ENCODE results near the gene CARD19. TPM values are rescaled to one million over a fixed set of nuclear protein-coding genes. Genes with fewer than 3 reads are reported as not detected.

CARD19 gene
- total and polyA plus RNA-seq, 9 of the 15 experiments (the other 6 are each of a cell fraction or from before 2014, with no cell fraction given), result 0.90 to 34.9 (median 14.6) TPM

- TF ChIP-seq USF1 (CRISPR knock-in tag; IDR thresholded peaks at IDR 0.05) (peak; percentile 26; the same call in 1 of the 2 replicates), SREBF1 (IDR thresholded peaks at IDR 0.05; ENCODE audit: borderline replicate concordance, low read depth, low read length) (no peak), E4F1 (CRISPR knock-in tag; IDR thresholded peaks at IDR 0.05; ENCODE audit: borderline replicate concordance) (no peak)
These were observed 27.7 kb downstream of the CARD19 start (continued) for GRCh38 chr9:93123561-93124283.

GRCh38 chr9:93124793-93125192, 28.8 kb downstream of the CARD19 start:
- Histone ChIP-seq H2AFZ (ENCODE audit: low read depth, low read length) (no peak overlapping the region), H3K27ac (ENCODE audit: extremely low read depth, low read depth, low read length) (no peak overlapping the region), H3K79me2 (ENCODE audit: control insufficient read depth, insufficient read depth, low read length) (no peaks in the 10 kb centered on the region), H3K4me3 (no peak overlapping the region), H3K9me3 (replicated peaks; ENCODE audit: control insufficient read depth, insufficient read depth, low read depth, low read length) (no peaks in the 10 kb centered on the region), H3K4me2 (ENCODE audit: insufficient read depth, low read length) (no peak overlapping the region), H3K9ac (ENCODE audit: insufficient read depth in 1 of 2, low read depth in 2 of 2, low read length in 2 of 2) (no peak overlapping the region), H4K20me1 (replicated peaks; ENCODE audit: control insufficient read depth, insufficient read depth, low read length) (no peaks in the 10 kb centered on the region), H3K4me1 (replicated peaks in 1 of 2; ENCODE audit: control insufficient read depth in 2 of 2, insufficient read depth in 2 of 2, low read length in 2 of 2) (peaks cover 9 to 50% of the 10 kb centered on the region in 2 experiments), H3K27me3 (ENCODE audit: control insufficient read depth in 2 of 2, insufficient read depth in 2 of 2, low read length in 2 of 2) (no peaks in the 10 kb centered on the region), H3K9me1 (ENCODE audit: control insufficient read depth, insufficient read depth, low read length) (no peaks in the 10 kb centered on the region), H3K36me3 (ENCODE audit: control insufficient read depth, insufficient read depth, low read length) (no peaks in the 10 kb centered on the region)
- no peak for DNase-seq (ENCODE audit: extremely low read depth in 1 of 4, low spot score in 3 of 4)
- FAIRE-seq, result no peak
- ATAC-seq, result no peak
- BruUV-seq (replicated peaks), result no TSS peak
- CTCF ChIA-PET (ENCODE audit: low intra/inter-chr PET ratio), result no interaction called here
- in situ Hi-C loops (cut with MboI), result no loop called here
- POLR2A ChIA-PET, result no interaction called here
- intact Hi-C loops (cut with micrococcal nuclease), result no loop called here
- TF ChIP-seq NEUROD1 (IDR thresholded peaks at IDR 0.05; ENCODE audit: borderline replicate concordance, low read depth, low read length, partially characterized antibody) (no peak), POLR2AphosphoS2 (IDR thresholded peaks at IDR 0.05; ENCODE audit: low read length) (no peak)
- WGBS (ENCODE audit: insufficient coverage, low coverage, missing lambda C conversion rate), result 78% methylated on average over 13 of the region's 16 CpGs

Measured in K562 (cell line).